HCT116 (cell line): Measurements from ENCODE around the gene FECH. TPM values are rescaled to one million over a fixed set of nuclear protein-coding genes. Genes with fewer than 3 reads are reported as not detected.

Experiments
- ATAC-seq: fragments of 200-7000 bp; cut with Tn5 transposase; 2 replicates; pipeline ENCODE4 v1.9.1; 2020; ENCODE audit warnings: mild to moderate bottlenecking, moderate library complexity
- BruUV-seq: library from RNA; stranded (reverse); fragments of 400-500 nt; replicated peaks from 2 replicates; lab custom pipeline; 2021; lab: Mats Ljungman, UMichigan
- CTCF ChIA-PET: fragments of 300-600 bp; sonication (Branson Sonifier 250); formaldehyde crosslinking; loops from one replicate; lab custom pipeline; 2021; ENCODE audit warnings: antibody characterized with exemption; lab: Charles Lee
- POLR2A ChIA-PET: fragments of 300-600, 350-600 bp; sonication (Branson Sonifier 250); formaldehyde crosslinking; loops from one replicate; lab custom pipeline; 2021; ENCODE audit warnings: antibody characterized with exemption; lab: Charles Lee
- RAD21 ChIA-PET, 2 experiments: fragments of 300-600 bp; sonication (Branson Sonifier 250); formaldehyde crosslinking; loops; one replicate each; lab custom pipeline; 2023; ENCODE audit warnings: low total read pairs in 2 of 2; ENCODE audit not compliant: uncharacterized antibody in 2 of 2, unreplicated experiment in 2 of 2, low non-redundant PET in 1 of 2; lab: Charles Lee
- DNase-seq: peaks from one replicate; pipeline ENCODE4 v3.0.0-alpha.2; 2010; ENCODE audit warnings: low read depth, low spot score
- H2AFZ ChIP-seq: fragments of 200-600 bp; shearing (Covaris generic), sonication (generic); 2 replicates; pipeline ENCODE4 v1.6.1; 2017; ENCODE audit warnings: low read depth, mixed run types, mixed read lengths, antibody characterized with exemption, low read length; ENCODE audit not compliant: poor library complexity, severe bottlenecking
- H3K27ac ChIP-seq: 2 replicates; pipeline ENCODE4 v1.5.1; 2012; ENCODE audit warnings: low read depth, low read length
- H3K27me3 ChIP-seq: fragments of 200-600 bp; sonication (generic); 2 replicates; pipeline ENCODE4 v1.6.1; 2016; ENCODE audit warnings: mixed run types, low read length, mixed read lengths; ENCODE audit not compliant: insufficient read depth
- H3K36me3 ChIP-seq, 2 experiments: fragments of 200-500 bp in 1 of 2; fragments of 200-600 bp in 1 of 2; sonication (Bioruptor generic) in 1 of 2; sonication (generic) in 1 of 2; 2 replicates each; pipeline versions ENCODE4 v1.5.1 to v1.6.1; 2014 to 2016; ENCODE audit warnings: low read length in 2 of 2, inconsistent platforms in 1 of 2, mixed read lengths in 1 of 2, mixed run types in 1 of 2; ENCODE audit not compliant: insufficient read depth in 2 of 2, control insufficient read depth in 1 of 2
- H3K4me1 ChIP-seq, 2 experiments: fragments of 200-600 bp in 1 of 2; sonication (generic) in 1 of 2; 2 replicates each; pipeline versions ENCODE4 v1.5.1 to v1.6.1; 2012 to 2017; ENCODE audit warnings: low read length in 2 of 2, inconsistent platforms in 1 of 2, mild to moderate bottlenecking in 1 of 2, mixed read lengths in 1 of 2, mixed run types in 1 of 2, moderate library complexity in 1 of 2; ENCODE audit not compliant: insufficient read depth in 2 of 2, control insufficient read depth in 1 of 2
- H3K4me2 ChIP-seq: fragments of 200-600 bp; sonication (generic); 2 replicates; pipeline ENCODE4 v1.6.1; 2017; ENCODE audit warnings: mixed run types, low read length, mixed read lengths
- H3K4me3 ChIP-seq, 2 experiments: fragments of 200-600 bp in 1 of 2; sonication (generic) in 1 of 2; replicated peaks in 1 of 2; 2 replicates each; pipeline ENCODE4 v1.5.1; 2011 to 2016; ENCODE audit warnings: low read length in 2 of 2, control low read depth in 1 of 2, low read depth in 1 of 2, mild to moderate bottlenecking in 1 of 2, mixed read lengths in 1 of 2, mixed run types in 1 of 2
- H3K79me2 ChIP-seq: fragments of 200-600 bp; sonication (generic); 2 replicates; pipeline ENCODE4 v1.6.1; 2017; ENCODE audit warnings: mild to moderate bottlenecking, mixed run types, low read length, moderate library complexity, mixed read lengths; ENCODE audit not compliant: insufficient read depth
- H3K9ac ChIP-seq: fragments of 200-600 bp; sonication (generic); 2 replicates; pipeline ENCODE4 v1.6.1; 2016; ENCODE audit warnings: low read length, mixed read lengths
- H3K9me2 ChIP-seq: fragments of 200-600 bp; sonication (generic), shearing (Covaris generic); 2 replicates; pipeline ENCODE4 v1.6.1; 2017; ENCODE audit warnings: mixed run types, mild to moderate bottlenecking, moderate library complexity; ENCODE audit not compliant: insufficient read depth
- H3K9me3 ChIP-seq, 2 experiments: fragments of 200-500 bp in 1 of 2; fragments of 200-600 bp in 1 of 2; sonication (Bioruptor generic) in 1 of 2; sonication (generic) in 1 of 2; 2 replicates each; pipeline ENCODE4 v1.6.1; 2014 to 2017; ENCODE audit warnings: low read length in 2 of 2, mixed read lengths in 2 of 2, inconsistent platforms in 1 of 2, low read depth in 1 of 2, mild to moderate bottlenecking in 1 of 2, mixed run types in 1 of 2, moderate library complexity in 1 of 2; ENCODE audit not compliant: control insufficient read depth in 1 of 2, insufficient read depth in 1 of 2
- H4K20me1 ChIP-seq: fragments of 200-600 bp; sonication (generic), shearing (Covaris generic); 2 replicates; pipeline ENCODE4 v1.6.1; 2017; ENCODE audit warnings: mixed run types, mild to moderate bottlenecking, moderate library complexity; ENCODE audit not compliant: insufficient read depth
- CBX3 ChIP-seq: IDR thresholded peaks from 2 replicates; pipeline ENCODE4 v1.6.1; 2012; ENCODE audit warnings: low read depth
- EGR1 ChIP-seq: IDR thresholded peaks from 2 replicates; pipeline ENCODE4 v1.6.1; 2012; ENCODE audit warnings: low read depth
- EZH2 ChIP-seq: fragments of 200-600 bp; sonication (generic); IDR thresholded peaks from 2 replicates; pipeline ENCODE4 v1.6.1; 2017; ENCODE audit warnings: antibody characterized with exemption, mixed run types
- EZH2phosphoT487 ChIP-seq: fragments of 200-600 bp; IDR thresholded peaks from 2 replicates; pipeline ENCODE4 v1.6.1; 2018; ENCODE audit warnings: antibody characterized with exemption, borderline replicate concordance
- FOSL1 ChIP-seq: IDR thresholded peaks from 2 replicates; pipeline ENCODE4 v1.6.1; 2012; ENCODE audit warnings: low read depth
- POLR2A ChIP-seq: IDR thresholded peaks from 2 replicates; pipeline ENCODE4 v1.7.0; 2011; ENCODE audit warnings: borderline replicate concordance; ENCODE audit not compliant: insufficient read depth, insufficient read length; ENCODE audit errors: extremely low read depth
- POLR2AphosphoS5 ChIP-seq: IDR thresholded peaks from 2 replicates; pipeline ENCODE4 v1.6.1; 2011; ENCODE audit warnings: mild to moderate bottlenecking, low read depth, low read length, moderate library complexity
- RAD21 ChIP-seq: IDR thresholded peaks from 2 replicates; pipeline ENCODE4 v1.6.1; 2012; ENCODE audit warnings: low read depth, mild to moderate bottlenecking
- SIN3A ChIP-seq: IDR thresholded peaks from 2 replicates; pipeline ENCODE4 v1.6.1; 2012; ENCODE audit warnings: low read depth
- TCF7L2 ChIP-seq: IDR thresholded peaks from 2 replicates; pipeline ENCODE4 v1.7.0; 2011; ENCODE audit warnings: borderline replicate concordance, inconsistent platforms; ENCODE audit not compliant: insufficient read depth, insufficient read length; ENCODE audit errors: extremely low read depth
- YY1 ChIP-seq: IDR thresholded peaks from 2 replicates; pipeline ENCODE4 v1.6.1; 2011; ENCODE audit warnings: low read length, low read depth, moderate library complexity, mild to moderate bottlenecking; ENCODE audit not compliant: insufficient replicate concordance; ENCODE audit errors: extremely low read depth
- ZFX ChIP-seq: fragments of 450-650 bp; IDR thresholded peaks from 2 replicates; pipeline ENCODE4 v1.6.1; 2017
- ZNF274 ChIP-seq: fragments of 200-500 bp; sonication (Bioruptor generic); IDR thresholded peaks from 2 replicates; pipeline ENCODE4 v1.6.1; 2014; ENCODE audit warnings: mild to moderate bottlenecking, low read depth, low read length, inconsistent platforms
- intact Hi-C: fragments of 100-400 bp; cut with micrococcal nuclease; formaldehyde crosslinking; loops from 2 replicates; pipeline ENCODE4 v1.10.0; 2022
- total RNA-seq: library from RNA; stranded (reverse); gene quantifications from one replicate; pipeline ENCODE4 v1.2.1, GENCODE V29; 2021; ENCODE audit not compliant: unreplicated experiment
- TF ChIP-seq, protein P1 (sequence below): IDR thresholded peaks from 2 replicates; pipeline ENCODE4 v1.6.1; 2011; ENCODE audit warnings: mild to moderate bottlenecking, low read length, moderate library complexity; ENCODE audit not compliant: insufficient replicate concordance; ENCODE audit errors: extremely low read depth
- TF ChIP-seq, protein P2 (sequence below): IDR thresholded peaks from 2 replicates; pipeline ENCODE4 v1.6.1; 2012
- TF ChIP-seq, protein P3 (sequence below): IDR thresholded peaks from 2 replicates; pipeline ENCODE4 v1.6.1; 2012
- TF ChIP-seq, protein P4 (sequence below): IDR thresholded peaks from 2 replicates; pipeline ENCODE4 v1.6.1; 2012; ENCODE audit warnings: low read depth

FECH gene
- total RNA-seq, 1 experiment from 2014 or later = 42.7 TPM

DNA sequence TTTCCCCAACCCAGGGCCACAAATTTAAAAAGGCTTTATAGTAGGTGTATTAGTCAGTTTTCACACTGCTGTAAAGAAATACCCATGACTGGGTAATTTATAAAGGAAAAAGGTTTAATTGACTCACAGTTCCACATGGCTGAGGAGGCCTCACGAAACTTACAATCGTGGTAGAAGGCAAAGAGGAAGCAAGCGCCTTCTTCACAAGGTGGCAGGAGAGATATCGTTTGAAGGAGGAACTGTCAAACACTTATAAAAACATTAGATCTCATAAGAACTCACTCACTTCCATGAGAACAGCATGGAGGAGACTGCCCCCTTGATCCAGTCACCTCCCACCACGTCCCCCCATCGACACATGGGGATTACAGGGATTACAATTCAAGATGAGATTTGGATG is 70.4 kb downstream of the FECH start (continued):
- TF ChIP-seq, protein P1, sequence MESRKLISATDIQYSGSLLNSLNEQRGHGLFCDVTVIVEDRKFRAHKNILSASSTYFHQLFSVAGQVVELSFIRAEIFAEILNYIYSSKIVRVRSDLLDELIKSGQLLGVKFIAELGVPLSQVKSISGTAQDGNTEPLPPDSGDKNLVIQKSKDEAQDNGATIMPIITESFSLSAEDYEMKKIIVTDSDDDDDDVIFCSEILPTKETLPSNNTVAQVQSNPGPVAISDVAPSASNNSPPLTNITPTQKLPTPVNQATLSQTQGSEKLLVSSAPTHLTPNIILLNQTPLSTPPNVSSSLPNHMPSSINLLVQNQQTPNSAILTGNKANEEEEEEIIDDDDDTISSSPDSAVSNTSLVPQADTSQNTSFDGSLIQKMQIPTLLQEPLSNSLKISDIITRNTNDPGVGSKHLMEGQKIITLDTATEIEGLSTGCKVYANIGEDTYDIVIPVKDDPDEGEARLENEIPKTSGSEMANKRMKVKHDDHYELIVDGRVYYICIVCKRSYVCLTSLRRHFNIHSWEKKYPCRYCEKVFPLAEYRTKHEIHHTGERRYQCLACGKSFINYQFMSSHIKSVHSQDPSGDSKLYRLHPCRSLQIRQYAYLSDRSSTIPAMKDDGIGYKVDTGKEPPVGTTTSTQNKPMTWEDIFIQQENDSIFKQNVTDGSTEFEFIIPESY = no peak
- TF ChIP-seq, protein P2, sequence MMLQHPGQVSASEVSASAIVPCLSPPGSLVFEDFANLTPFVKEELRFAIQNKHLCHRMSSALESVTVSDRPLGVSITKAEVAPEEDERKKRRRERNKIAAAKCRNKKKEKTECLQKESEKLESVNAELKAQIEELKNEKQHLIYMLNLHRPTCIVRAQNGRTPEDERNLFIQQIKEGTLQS = no peak
- no peak for TF ChIP-seq EGR1
- TF ChIP-seq POLR2A = no peak
- TF ChIP-seq FOSL1 = no peak
- no peak for TF ChIP-seq ZNF274
- no peak for TF ChIP-seq CBX3
- TF ChIP-seq POLR2AphosphoS5 = no peak
- no peak for TF ChIP-seq TCF7L2

DNA sequence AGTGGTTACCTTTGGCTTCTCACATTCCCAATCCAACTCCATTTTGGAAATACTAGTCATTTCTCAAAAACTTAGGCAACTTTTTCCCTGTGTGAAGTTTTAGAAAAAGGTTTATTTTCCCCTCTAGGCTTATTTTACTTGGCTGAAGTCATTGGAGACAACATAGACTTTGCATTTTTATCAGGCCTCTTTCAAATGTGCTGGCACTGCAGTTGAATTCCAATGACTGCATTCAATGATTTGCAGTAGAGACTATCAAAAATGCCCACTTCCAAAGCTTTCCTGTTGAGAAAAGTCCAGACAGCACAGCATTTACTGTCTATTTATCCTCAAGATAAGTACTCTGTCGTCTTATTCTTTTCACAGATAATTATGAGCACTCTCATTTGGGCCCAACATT is 81.3 kb downstream of the FECH start:
- no peaks in the 10 kb centered on the region for H3K4me1 ChIP-seq
- ATAC-seq (no peak), DNase-seq (no peak)
- no peak overlapping the region for H3K4me2 ChIP-seq
- H3K36me3 ChIP-seq = no peaks in the 10 kb centered on the region
- H3K9ac ChIP-seq = no peak overlapping the region
- BruUV-seq = no TSS peak
- intact Hi-C loops = no loop called here
- ChIA-PET RAD21 (no interaction called here), CTCF (no interaction called here), POLR2A (no interaction called here)
- H3K79me2 ChIP-seq = no peaks in the 10 kb centered on the region
- no peaks in the 10 kb centered on the region for H4K20me1 ChIP-seq
- no peaks in the 10 kb centered on the region for H3K9me2 ChIP-seq
- H3K9me3 ChIP-seq = no peaks in the 10 kb centered on the region
- no peak overlapping the region for H2AFZ ChIP-seq
- H3K27ac ChIP-seq = no peak overlapping the region
- H3K4me3 ChIP-seq = no peak overlapping the region
- peaks cover 26% of the 10 kb centered on the region; the same call in 1 of the 2 replicates for H3K27me3 ChIP-seq
- no peak for TF ChIP-seq FOSL1
- no peak for TF ChIP-seq EZH2
- TF ChIP-seq CBX3 = no peak
- TF ChIP-seq ZNF274 = no peak
- TF ChIP-seq ZFX = no peak
- TF ChIP-seq, protein P3, sequence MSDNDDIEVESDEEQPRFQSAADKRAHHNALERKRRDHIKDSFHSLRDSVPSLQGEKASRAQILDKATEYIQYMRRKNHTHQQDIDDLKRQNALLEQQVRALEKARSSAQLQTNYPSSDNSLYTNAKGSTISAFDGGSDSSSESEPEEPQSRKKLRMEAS = no peak
- no peak for TF ChIP-seq RAD21
- TF ChIP-seq, protein P2 = no peak
- TF ChIP-seq YY1 = no peak
- no peak for TF ChIP-seq SIN3A
- no peak for TF ChIP-seq EZH2phosphoT487
- TF ChIP-seq, protein P4, sequence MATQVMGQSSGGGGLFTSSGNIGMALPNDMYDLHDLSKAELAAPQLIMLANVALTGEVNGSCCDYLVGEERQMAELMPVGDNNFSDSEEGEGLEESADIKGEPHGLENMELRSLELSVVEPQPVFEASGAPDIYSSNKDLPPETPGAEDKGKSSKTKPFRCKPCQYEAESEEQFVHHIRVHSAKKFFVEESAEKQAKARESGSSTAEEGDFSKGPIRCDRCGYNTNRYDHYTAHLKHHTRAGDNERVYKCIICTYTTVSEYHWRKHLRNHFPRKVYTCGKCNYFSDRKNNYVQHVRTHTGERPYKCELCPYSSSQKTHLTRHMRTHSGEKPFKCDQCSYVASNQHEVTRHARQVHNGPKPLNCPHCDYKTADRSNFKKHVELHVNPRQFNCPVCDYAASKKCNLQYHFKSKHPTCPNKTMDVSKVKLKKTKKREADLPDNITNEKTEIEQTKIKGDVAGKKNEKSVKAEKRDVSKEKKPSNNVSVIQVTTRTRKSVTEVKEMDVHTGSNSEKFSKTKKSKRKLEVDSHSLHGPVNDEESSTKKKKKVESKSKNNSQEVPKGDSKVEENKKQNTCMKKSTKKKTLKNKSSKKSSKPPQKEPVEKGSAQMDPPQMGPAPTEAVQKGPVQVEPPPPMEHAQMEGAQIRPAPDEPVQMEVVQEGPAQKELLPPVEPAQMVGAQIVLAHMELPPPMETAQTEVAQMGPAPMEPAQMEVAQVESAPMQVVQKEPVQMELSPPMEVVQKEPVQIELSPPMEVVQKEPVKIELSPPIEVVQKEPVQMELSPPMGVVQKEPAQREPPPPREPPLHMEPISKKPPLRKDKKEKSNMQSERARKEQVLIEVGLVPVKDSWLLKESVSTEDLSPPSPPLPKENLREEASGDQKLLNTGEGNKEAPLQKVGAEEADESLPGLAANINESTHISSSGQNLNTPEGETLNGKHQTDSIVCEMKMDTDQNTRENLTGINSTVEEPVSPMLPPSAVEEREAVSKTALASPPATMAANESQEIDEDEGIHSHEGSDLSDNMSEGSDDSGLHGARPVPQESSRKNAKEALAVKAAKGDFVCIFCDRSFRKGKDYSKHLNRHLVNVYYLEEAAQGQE = no peak
- TF ChIP-seq, protein P1 = no peak
